ENCODE results near the gene ANKRD13C.

GRCh38 chr1:70354332-70355110 is at the start of gene ANKRD13C:
- no peak for TF ChIP-seq EZH2 (IDR thresholded peaks at IDR 0.05; ENCODE audit: low read length)
- TF ChIP-seq CTCF (optimal IDR thresholded peaks at IDR 0.05 in 1 of 3, IDR thresholded peaks at IDR 0.05 in 1 of 3, conservative IDR thresholded peaks at IDR 0.05 in 1 of 3; ENCODE audit: extremely low read depth in 1 of 3, insufficient read depth in 2 of 3, low read length in 3 of 3): peak in 1 of 3 experiments; percentile 28

Data from keratinocyte (primary cell).